Esophagus muscularis mucosa (tissue), 4 donors: ENCODE results near the gene TSPAN5. TPM values are rescaled to one million over a fixed set of nuclear protein-coding genes. Genes with fewer than 3 reads are reported as not detected.

Source experiments
- DNase-seq: peaks from one replicate; pipeline ENCODE4 v3.0.0-alpha.2; 2017; ENCODE audit errors: extremely low spot score
- H3K27ac ChIP-seq, 4 donors: fragments of 200-600 bp; sonication (generic); replicated peaks in 1 of 4; 1 replicate in 3 of 4; 2 replicates in 1 of 4; pipeline ENCODE4 v1.5.1; 2016 to 2019; ENCODE audit warnings: mild to moderate bottlenecking in 1 of 4
- H3K27me3 ChIP-seq, 4 donors: fragments of 200-600 bp; sonication (generic); one replicate each; pipeline versions ENCODE4 v1.5.1 to v1.6.0; 2016 to 2019
- H3K36me3 ChIP-seq, 4 donors: fragments of 200-600 bp; sonication (generic); one replicate each; pipeline ENCODE4 v1.5.1; 2016 to 2019
- H3K4me1 ChIP-seq, 4 donors: fragments of 200-600 bp; sonication (generic); one replicate each; pipeline ENCODE4 v1.5.1; 2016 to 2019
- H3K4me3 ChIP-seq, 4 donors: fragments of 200-600 bp; sonication (generic); 1 replicate in 2 of 4; 2 replicates in 2 of 4; pipeline ENCODE4 v1.5.1; 2016 to 2019; ENCODE audit warnings: mild to moderate bottlenecking in 4 of 4, moderate library complexity in 1 of 4
- H3K9me3 ChIP-seq, 4 donors: fragments of 200-600 bp; sonication (generic); 1 replicate in 3 of 4; 2 replicates in 1 of 4; pipeline ENCODE4 v1.5.1; 2016 to 2019
- CTCF ChIP-seq, 3 experiments: fragments of 200-600 bp in 2 of 3; fragments of 450-650 bp in 1 of 3; sonication (generic) in 2 of 3; IDR thresholded peaks; one replicate each; pipeline ENCODE4 v1.5.1; 2017 to 2019; ENCODE audit warnings: antibody characterized with exemption in 3 of 3, mild to moderate bottlenecking in 2 of 3, moderate library complexity in 1 of 3
- EP300 ChIP-seq: sonication (generic); formaldehyde crosslinking; IDR thresholded peaks from one replicate; pipeline ENCODE4 v1.6.1; 2017; ENCODE audit warnings: antibody characterized with exemption
- POLR2A ChIP-seq: fragments of 450-650 bp; IDR thresholded peaks from one replicate; pipeline ENCODE4 v1.6.1; 2017; ENCODE audit warnings: antibody characterized with exemption, moderate library complexity, mild to moderate bottlenecking, low read depth
- POLR2AphosphoS5 ChIP-seq, 2 donors: sonication (generic); formaldehyde crosslinking; IDR thresholded peaks; one replicate each; pipeline ENCODE4 v1.6.1; 2017; ENCODE audit warnings: antibody characterized with exemption in 2 of 2
- WGBS: methylation state at CpG from one replicate; pipeline ENCODE4 v1.1.5; 2018; 5-methylcytosine and 5-hydroxymethylcytosine counted together
- intact Hi-C: fragments of 100-400 bp; cut with DNase I; formaldehyde crosslinking; loops from one replicate; pipeline ENCODE4 v1.15.1; 2023
- total RNA-seq, 4 donors: library from RNA; depleted of rRNA; stranded (reverse); fragments of >200 nt; gene quantifications; one replicate each; pipeline versions ENCODE4 v1.1.0 to v1.2.1, GENCODE V29; 2016

The TSPAN5 gene
- total RNA-seq, 4 donors from 2014 or later: 9.1 to 16.8 (median 13.3) TPM

- H3K4me3 ChIP-seq: no peak overlapping the region
- no peak overlapping the region for H3K27ac ChIP-seq
- no peak for DNase-seq
- intact Hi-C loops: no loop called here
- peaks cover 0 to 25% (median 13%) of the 10 kb centered on the region in 4 donors for H3K4me1 ChIP-seq
- H3K9me3 ChIP-seq: no peaks in the 10 kb centered on the region
- 84% methylated on average over 6 of the region's 6 CpGs for WGBS
- H3K36me3 ChIP-seq: no peaks in the 10 kb centered on the region
- TF ChIP-seq CTCF (IDR thresholded peaks at IDR 0.05): no peak
- no peak for TF ChIP-seq POLR2A
- TF ChIP-seq POLR2AphosphoS5 (IDR thresholded peaks at IDR 0.05): no peak
- TF ChIP-seq EP300: no peak
- no peaks in the 10 kb centered on the region for H3K27me3 ChIP-seq
These were observed 46.6 kb downstream of the TSPAN5 start for GRCh38 chr4:98611677-98612317.

- Histone ChIP-seq H3K4me3 (no peak overlapping the region), H3K27ac (no peak overlapping the region), H3K4me1 (peaks cover 0 to 25% (median 13%) of the 10 kb centered on the region in 4 donors), H3K9me3 (no peaks in the 10 kb centered on the region), H3K27me3 (no peaks in the 10 kb centered on the region), H3K36me3 (no peaks in the 10 kb centered on the region)
- intact Hi-C loops: no loop called here
- TF ChIP-seq POLR2A (no peak), POLR2AphosphoS5 (IDR thresholded peaks at IDR 0.05) (no peak), CTCF (IDR thresholded peaks at IDR 0.05) (no peak)
- whole genome bisulfite sequencing: 72% methylated on average over 6 of the region's 6 CpGs
- DNase-seq: no peak
These were observed 47.3 kb downstream of the TSPAN5 start for GRCh38 chr4:98610926-98611676.

GRCh38 chr4:98610431-98610830 lies 48.0 kb downstream of the TSPAN5 start:
- Histone ChIP-seq H3K4me1 (peaks cover 0 to 25% (median 13%) of the 10 kb centered on the region in 4 donors), H3K4me3 (no peak overlapping the region), H3K9me3 (no peaks in the 10 kb centered on the region), H3K27ac (no peak overlapping the region), H3K36me3 (no peaks in the 10 kb centered on the region), H3K27me3 (no peaks in the 10 kb centered on the region)
- no peak for TF ChIP-seq EP300
- no peak for TF ChIP-seq CTCF (IDR thresholded peaks at IDR 0.05)
- no peak for TF ChIP-seq POLR2AphosphoS5 (IDR thresholded peaks at IDR 0.05)
- no peak for TF ChIP-seq POLR2A
- intact Hi-C loops: no loop called here
- no peak for DNase-seq
- 85% methylated on average over 6 of the region's 6 CpGs for WGBS

- TF ChIP-seq POLR2A (no peak), POLR2AphosphoS5 (IDR thresholded peaks at IDR 0.05) (no peak), CTCF (IDR thresholded peaks at IDR 0.05) (no peak), EP300 (no peak)
- Histone ChIP-seq H3K4me3 (no peak overlapping the region), H3K27me3 (no peaks in the 10 kb centered on the region), H3K9me3 (no peaks in the 10 kb centered on the region), H3K27ac (no peak overlapping the region), H3K36me3 (no peaks in the 10 kb centered on the region), H3K4me1 (peaks cover 0 to 25% (median 13%) of the 10 kb centered on the region in 4 donors)
- 98% methylated on average over 5 of the region's 5 CpGs for WGBS
- no peak for DNase-seq
- intact Hi-C loops: no loop called here
These were observed 48.5 kb downstream of the TSPAN5 start for GRCh38 chr4:98609934-98610333.
